Retinal pigment epithelial cell (primary cell): Measurements from ENCODE around the gene GPR162.

Source experiments
- DNase-seq: peaks from one replicate; pipeline ENCODE4 v3.0.0-alpha.2; 2010; ENCODE audit warnings: low read depth
- H3K4me3 ChIP-seq: 2 replicates; pipeline ENCODE4 v1.5.1; 2011; ENCODE audit warnings: mild to moderate bottlenecking, low read length, control low read depth, moderate library complexity
- CTCF ChIP-seq: conservative IDR thresholded peaks from 2 replicates; pipeline ENCODE4 v1.5.1; 2011; ENCODE audit warnings: low read depth, low read length, control low read depth, inconsistent platforms

GPR162 gene

GRCh38 chr12:6823182-6824084 is 1.8 kb downstream of the GPR162 start:
- no peak for TF ChIP-seq CTCF
- H3K4me3 ChIP-seq: no peak overlapping the region
- no peak for DNase-seq

GRCh38 chr12:6824085-6824775 is 2.6 kb downstream of the GPR162 start:
- H3K4me3 ChIP-seq: no peak overlapping the region
- TF ChIP-seq CTCF: no peak
- no peak for DNase-seq

GRCh38 chr12:6824901-6825381 is 3.3 kb downstream of the GPR162 start:
- TF ChIP-seq CTCF: no peak
- no peak for DNase-seq
- H3K4me3 ChIP-seq: no peak overlapping the region

GRCh38 chr12:6825398-6826124 is 3.9 kb downstream of the GPR162 start:
- no peak overlapping the region for H3K4me3 ChIP-seq
- no peak for DNase-seq
- peak; percentile 92 for TF ChIP-seq CTCF

- DNase-seq: no peak
- no peak for TF ChIP-seq CTCF
These were observed 4.6 kb downstream of the GPR162 start for GRCh38 chr12:6826125-6826733.

GRCh38 chr12:6826734-6827436 is 5.3 kb downstream of the GPR162 start:
- no peak overlapping the region for H3K4me3 ChIP-seq
- no peak for DNase-seq

More at GRCh38 chr12:6826125-6826733, 4.6 kb downstream of the GPR162 start:
- H3K4me3 ChIP-seq: no peak overlapping the region

More at GRCh38 chr12:6826734-6827436, 5.3 kb downstream of the GPR162 start:
- TF ChIP-seq CTCF: no peak
